Colonic mucosa (tissue), 4 donors: ENCODE data around the gene DOK5. TPM values are rescaled to one million over a fixed set of nuclear protein-coding genes. Genes with fewer than 3 reads are reported as not detected.

Source experiments
- DNase-seq: peaks from one replicate; pipeline ENCODE4 v3.0.0-alpha.2; 2020
- H3K27ac ChIP-seq: fragments of 200-600 bp; one replicate; pipeline ENCODE4 v1.8.0; 2021
- H3K27me3 ChIP-seq: fragments of 200-600 bp; one replicate; pipeline ENCODE4 v1.8.0; 2021
- H3K36me3 ChIP-seq: fragments of 200-600 bp; one replicate; pipeline ENCODE4 v1.8.0; 2021
- H3K4me1 ChIP-seq: fragments of 200-600 bp; one replicate; pipeline ENCODE4 v1.8.0; 2021; ENCODE audit warnings: mild to moderate bottlenecking
- H3K4me3 ChIP-seq: fragments of 200-600 bp; one replicate; pipeline ENCODE4 v1.8.0; 2021
- H3K9ac ChIP-seq, 2 donors: one replicate each; pipeline ENCODE4 v1.7.0; 2013; ENCODE audit warnings: control low read depth in 2 of 2, low read depth in 2 of 2, low read length in 2 of 2
- H3K9me3 ChIP-seq: fragments of 200-600 bp; one replicate; pipeline ENCODE4 v1.8.0; 2021
- intact Hi-C: fragments of 100-400 bp; cut with DNase I; formaldehyde crosslinking; loops from one replicate; pipeline ENCODE4 v1.14.1; 2022
- total RNA-seq, 2 donors: library from RNA; stranded (reverse); fragmentation: NEBNext Ultra II Directional in 1 of 2; extraction: Animal tissue kit (Norgen Biotek cat#: 25700) in 1 of 2; gene quantifications; one replicate each; pipeline ENCODE4 v1.2.1, GENCODE V29; 2021
- TF ChIP-seq, protein P1 (sequence below): fragments of 200-600 bp; IDR thresholded peaks from one replicate; pipeline ENCODE4 v1.8.0; 2022; ENCODE audit warnings: antibody characterized with exemption, mild to moderate bottlenecking
- donor health status: healthy.
- donor health status: DM: no; HTN: no; CAD: no.
- donor health status: DM: no; HTN: no; CAD: no.

The DOK5 gene
- total RNA-seq, 2 donors from 2014 or later, result 0.80 TPM; not detected in 1

DNA sequence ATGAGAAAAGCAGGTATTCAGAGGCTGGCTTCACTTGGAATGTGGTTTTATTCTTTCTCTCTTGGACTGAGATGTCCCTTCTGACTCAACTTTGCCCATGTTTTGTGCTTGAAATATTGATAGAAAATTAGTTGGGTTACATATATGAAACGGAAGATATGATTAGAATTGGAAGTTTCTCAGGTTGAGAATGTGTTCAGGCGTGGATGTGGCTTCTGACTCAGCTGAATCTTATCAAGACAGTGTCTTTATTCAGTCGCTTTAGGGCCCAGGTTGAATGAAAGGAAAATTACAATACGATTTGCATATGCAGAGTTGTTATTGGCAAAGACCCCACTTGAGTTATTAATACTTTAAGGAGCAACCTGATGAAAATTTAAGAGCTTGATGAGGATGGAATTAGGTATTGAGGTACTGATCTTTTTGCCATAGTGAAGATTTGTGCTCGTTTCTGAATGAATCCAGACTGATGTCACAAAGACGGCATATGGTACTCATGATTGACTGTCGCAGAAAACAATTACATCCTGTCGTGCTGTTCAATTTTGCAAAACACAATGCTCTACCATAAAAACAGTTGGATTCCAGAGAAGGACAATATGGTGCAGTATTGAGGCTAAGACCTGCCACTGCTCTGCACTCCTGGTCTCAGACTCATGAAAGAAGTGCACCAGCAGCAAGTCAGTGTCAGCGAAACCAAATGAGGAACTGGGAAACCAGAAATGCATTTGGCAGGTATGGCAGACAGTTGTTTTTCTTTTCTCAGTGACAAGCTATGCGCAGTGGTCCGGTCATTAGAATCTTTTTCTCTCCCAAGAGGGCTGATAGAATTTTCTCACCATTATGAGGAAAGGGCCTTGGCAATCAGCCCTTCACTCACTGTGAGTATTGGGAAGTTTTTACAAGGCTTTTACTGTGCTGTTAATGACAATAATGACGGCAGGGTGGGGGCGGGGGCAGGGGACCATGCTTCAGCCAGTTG is 158.3 kb downstream of the DOK5 start:
- intact Hi-C loops, result no loop called here
- TF ChIP-seq, protein P1, sequence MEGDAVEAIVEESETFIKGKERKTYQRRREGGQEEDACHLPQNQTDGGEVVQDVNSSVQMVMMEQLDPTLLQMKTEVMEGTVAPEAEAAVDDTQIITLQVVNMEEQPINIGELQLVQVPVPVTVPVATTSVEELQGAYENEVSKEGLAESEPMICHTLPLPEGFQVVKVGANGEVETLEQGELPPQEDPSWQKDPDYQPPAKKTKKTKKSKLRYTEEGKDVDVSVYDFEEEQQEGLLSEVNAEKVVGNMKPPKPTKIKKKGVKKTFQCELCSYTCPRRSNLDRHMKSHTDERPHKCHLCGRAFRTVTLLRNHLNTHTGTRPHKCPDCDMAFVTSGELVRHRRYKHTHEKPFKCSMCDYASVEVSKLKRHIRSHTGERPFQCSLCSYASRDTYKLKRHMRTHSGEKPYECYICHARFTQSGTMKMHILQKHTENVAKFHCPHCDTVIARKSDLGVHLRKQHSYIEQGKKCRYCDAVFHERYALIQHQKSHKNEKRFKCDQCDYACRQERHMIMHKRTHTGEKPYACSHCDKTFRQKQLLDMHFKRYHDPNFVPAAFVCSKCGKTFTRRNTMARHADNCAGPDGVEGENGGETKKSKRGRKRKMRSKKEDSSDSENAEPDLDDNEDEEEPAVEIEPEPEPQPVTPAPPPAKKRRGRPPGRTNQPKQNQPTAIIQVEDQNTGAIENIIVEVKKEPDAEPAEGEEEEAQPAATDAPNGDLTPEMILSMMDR, result no peak
- H3K36me3 ChIP-seq, result no peaks in the 10 kb centered on the region
- no peaks in the 10 kb centered on the region for H3K4me1 ChIP-seq
- DNase-seq, result no peak
- no peaks in the 10 kb centered on the region for H3K27me3 ChIP-seq
- H3K4me3 ChIP-seq, result no peak overlapping the region
- H3K9ac ChIP-seq, result no peak overlapping the region
- H3K27ac ChIP-seq, result no peak overlapping the region
- H3K9me3 ChIP-seq, result no peaks in the 10 kb centered on the region

DNA sequence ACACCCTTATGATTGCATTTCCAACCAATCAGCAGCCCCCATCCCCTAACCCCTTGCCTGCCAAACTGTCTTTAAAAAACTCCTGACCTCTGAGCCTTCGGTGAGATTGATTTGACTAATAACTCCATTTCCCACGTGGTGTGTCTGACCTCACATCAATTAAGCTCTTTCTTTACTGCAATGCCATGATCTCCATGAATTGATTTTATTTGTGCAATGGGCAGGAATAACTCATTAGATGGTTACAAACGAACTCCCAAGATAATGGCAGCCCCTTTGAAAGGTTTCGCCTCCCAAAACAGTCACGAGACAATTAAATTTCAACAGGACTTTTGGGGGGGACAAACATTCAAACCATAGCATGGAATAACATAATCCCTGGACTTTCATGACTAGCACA is 161.2 kb downstream of the DOK5 start:
- Histone ChIP-seq H3K27ac (no peak overlapping the region), H3K27me3 (no peaks in the 10 kb centered on the region), H3K4me1 (no peaks in the 10 kb centered on the region), H3K4me3 (no peak overlapping the region), H3K9me3 (no peaks in the 10 kb centered on the region), H3K9ac (no peak overlapping the region), H3K36me3 (no peaks in the 10 kb centered on the region)
- intact Hi-C loops, result no loop called here
- DNase-seq, result no peak
- TF ChIP-seq, protein P1, result no peak

DNA sequence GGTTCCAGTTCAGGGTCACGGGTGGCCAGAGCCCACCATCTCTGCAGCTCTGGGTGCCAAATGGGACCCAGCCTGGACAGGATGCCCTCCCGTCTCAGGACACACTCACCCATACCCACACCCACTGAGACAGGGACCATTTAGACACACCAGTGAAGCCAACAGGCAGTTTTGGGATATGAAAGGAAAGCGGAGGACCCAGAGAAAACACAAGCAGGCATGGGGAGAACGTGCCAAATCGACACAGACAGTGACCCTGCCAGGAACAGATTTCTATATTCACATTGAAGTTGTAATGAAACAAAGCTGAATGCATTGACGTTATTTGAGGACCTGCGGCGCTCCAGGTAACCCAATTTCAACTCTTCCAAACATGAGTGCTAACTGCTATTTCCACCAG is 164.5 kb downstream of the DOK5 start:
- intact Hi-C loops, result no loop called here
- Histone ChIP-seq H3K9ac (no peak overlapping the region), H3K27ac (no peak overlapping the region), H3K36me3 (no peaks in the 10 kb centered on the region), H3K4me1 (no peaks in the 10 kb centered on the region), H3K9me3 (no peaks in the 10 kb centered on the region), H3K4me3 (no peak overlapping the region), H3K27me3 (no peaks in the 10 kb centered on the region)
- no peak for DNase-seq
- TF ChIP-seq, protein P1, result no peak

DNA sequence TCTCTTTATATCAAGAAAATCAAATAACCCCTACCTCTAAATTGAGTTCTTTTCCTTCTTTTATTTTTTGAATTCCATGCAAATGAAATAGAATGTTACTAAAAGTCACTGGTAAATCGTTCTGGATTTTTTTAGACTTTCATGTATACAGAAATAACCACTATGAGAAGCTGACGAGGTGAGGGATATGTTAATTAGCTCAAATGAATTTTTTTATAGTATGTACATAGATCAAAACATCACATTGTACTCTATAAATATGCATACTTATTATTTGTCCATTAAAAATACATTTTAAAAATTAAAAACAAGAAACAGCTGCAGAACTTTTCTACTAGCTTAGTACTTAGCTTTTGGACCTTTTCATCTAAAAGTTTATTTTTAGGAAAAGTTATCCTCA is 165.4 kb downstream of the DOK5 start:
- Histone ChIP-seq H3K4me1 (no peaks in the 10 kb centered on the region), H3K27me3 (no peaks in the 10 kb centered on the region), H3K27ac (no peak overlapping the region), H3K4me3 (no peak overlapping the region), H3K9me3 (no peaks in the 10 kb centered on the region), H3K9ac (no peak overlapping the region), H3K36me3 (no peaks in the 10 kb centered on the region)
- TF ChIP-seq, protein P1, result no peak
- intact Hi-C loops, result no loop called here
- DNase-seq, result no peak

DNA sequence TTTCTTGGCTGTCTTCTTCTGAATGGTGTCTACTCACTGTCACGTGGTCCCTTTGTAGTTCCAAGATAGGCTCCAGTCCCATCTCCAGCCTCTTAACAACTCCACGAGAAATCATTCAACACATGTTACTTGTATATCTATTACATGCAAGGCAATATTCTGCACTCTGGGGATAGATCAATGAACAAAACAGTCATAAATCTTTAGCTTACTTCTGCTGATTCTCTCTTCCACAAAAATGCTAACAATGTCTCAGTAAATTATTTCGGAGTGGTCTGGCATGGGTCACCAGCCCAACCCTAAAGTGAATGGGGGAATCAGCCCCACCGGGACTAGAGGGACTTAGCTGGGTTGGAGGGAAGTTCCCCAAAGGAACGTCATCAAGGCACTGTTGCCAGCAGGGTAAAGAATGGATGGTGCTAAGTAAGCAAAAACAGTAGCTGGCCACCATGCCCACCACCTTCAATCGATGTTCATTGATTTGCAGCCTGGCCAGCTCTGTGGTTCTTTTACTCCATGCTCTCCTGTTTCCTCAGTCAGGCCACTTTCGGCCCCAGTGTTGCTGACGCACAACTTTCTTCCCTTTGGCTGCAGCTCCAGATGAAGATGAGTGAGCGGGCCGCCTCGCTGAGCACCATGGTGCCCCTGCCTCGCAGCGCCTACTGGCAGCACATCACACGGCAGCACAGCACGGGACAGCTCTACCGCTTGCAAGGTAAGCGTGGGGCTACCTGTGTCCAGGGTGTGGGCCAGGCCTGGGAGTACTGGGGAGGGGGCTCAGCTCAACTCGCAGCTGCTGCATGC is 167.7 kb downstream of the DOK5 start:
- Histone ChIP-seq H3K9me3 (no peaks in the 10 kb centered on the region), H3K27me3 (no peaks in the 10 kb centered on the region), H3K4me3 (no peak overlapping the region), H3K27ac (no peak overlapping the region), H3K36me3 (no peaks in the 10 kb centered on the region), H3K9ac (no peak overlapping the region), H3K4me1 (no peaks in the 10 kb centered on the region)
- DNase-seq, result no peak
- TF ChIP-seq, protein P1, result no peak
- intact Hi-C loops, result no loop called here
